Activated gamma-delta T cell treated with anti-CD3 and anti-CD28 coated beads, Interleukin-2, amount 50 U/mL, for 16 hours (primary cell): ENCODE data around the gene PRSS1.
"Not testable (repeated sequence)": the region's sequence is repeated elsewhere in the genome, so short reads cannot be mapped to it uniquely, and the experiment has no call there.

Source experiments
- DNase-seq: peaks from one replicate; pipeline ENCODE4 v3.0.0-alpha.2; 2020; ENCODE audit warnings: low read depth

The PRSS1 gene

GRCh38 chr7:142749218-142749993 is at the start of gene PRSS1:
Gene PRSS1 (plus strand): TSS chr7:142749472. CDS start chr7:142749485, 13 bp downstream.
- no peak for DNase-seq

- not testable (repeated sequence) for DNase-seq
Observed at GRCh38 chr7:142700935-142701334, 48.3 kb upstream of the PRSS1 start.

- DNase-seq = no peak
Observed at GRCh38 chr7:142703655-142704305, 45.5 kb upstream of the PRSS1 start.

DNA sequence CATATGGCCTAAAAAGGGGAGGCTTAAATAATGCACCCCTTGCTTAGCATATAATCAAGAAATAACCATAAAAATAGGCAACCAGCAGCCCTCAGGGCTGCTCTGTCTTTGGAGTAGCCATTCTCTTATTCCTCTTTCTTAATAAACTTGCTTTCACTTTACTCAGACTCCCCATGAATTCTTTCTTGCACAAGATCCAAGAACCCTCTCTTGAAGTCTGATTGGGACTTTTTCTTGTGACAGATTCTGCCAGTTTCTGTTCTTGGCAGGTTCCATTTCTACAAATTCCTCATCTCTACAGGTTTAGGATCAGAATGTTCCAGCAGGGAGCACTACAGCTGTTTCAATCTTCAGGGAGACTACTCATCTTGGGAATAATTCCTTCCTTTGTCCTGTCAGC is 40.5 kb upstream of the PRSS1 start:
- DNase-seq = not testable (repeated sequence)

- no peak for DNase-seq
Observed at GRCh38 chr7:142709921-142710320, 39.4 kb upstream of the PRSS1 start.

DNA sequence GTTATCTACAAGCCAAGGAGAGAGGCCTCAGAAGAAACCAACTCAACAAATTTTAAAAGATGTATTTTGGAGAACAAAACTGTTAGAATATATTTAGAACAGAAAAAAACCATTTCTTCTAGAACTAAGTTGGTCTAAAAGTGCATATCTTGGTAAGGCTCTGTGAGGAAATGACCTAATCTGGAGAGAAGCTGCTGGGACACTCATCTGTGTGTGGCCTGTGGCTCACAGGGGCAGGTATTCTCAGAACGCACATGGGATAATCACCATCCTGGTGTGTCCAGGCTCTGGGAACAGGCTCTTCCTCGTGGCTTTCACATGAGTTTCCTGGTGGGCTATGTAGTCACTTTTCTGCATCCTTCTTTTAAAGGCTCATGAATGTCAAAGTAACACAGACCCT is 38.1 kb upstream of the PRSS1 start:
- DNase-seq = no peak

DNA sequence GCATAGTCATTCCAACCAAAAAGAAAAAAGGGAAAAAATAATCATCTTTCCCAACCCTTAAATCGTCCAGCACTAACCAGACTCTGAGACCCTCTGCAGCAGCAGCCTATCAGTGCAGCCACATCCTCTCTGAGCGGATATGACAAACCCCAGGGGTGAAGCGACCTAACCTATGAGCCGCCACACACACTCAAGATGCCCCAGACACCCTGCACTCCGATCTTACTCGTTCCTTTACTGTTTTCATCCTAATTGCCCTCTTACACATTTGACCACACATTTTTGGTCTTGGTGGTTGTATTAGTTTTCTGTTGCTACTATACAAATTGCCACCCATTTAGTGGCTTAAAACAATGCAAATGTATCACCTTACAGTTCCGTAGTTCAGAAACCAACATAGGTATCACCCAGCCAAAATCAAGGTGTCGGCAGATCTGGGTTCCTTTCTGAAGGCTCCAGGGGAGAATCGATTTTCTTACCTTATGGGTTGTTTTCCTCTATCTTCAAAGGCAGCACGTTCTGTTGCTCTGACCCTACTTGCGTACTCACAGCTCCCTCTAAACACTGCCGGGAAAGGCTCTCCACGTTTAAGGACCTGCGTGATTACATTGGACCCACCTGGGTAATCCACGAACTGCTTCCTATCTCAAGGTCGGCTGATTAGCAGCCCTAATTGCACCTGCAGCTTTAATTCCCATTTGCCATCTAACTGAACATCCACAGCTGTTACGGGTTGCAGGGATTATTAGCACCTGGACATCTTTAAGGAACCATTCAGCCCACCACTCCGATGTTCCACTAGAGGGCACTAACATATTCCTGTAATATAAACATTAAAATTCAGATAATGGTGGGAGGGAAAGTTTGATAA is 37.3 kb upstream of the PRSS1 start:
- peak; percentile 29 for DNase-seq

GRCh38 chr7:142712617-142712957 is 36.7 kb upstream of the PRSS1 start:
- DNase-seq = no peak

DNA sequence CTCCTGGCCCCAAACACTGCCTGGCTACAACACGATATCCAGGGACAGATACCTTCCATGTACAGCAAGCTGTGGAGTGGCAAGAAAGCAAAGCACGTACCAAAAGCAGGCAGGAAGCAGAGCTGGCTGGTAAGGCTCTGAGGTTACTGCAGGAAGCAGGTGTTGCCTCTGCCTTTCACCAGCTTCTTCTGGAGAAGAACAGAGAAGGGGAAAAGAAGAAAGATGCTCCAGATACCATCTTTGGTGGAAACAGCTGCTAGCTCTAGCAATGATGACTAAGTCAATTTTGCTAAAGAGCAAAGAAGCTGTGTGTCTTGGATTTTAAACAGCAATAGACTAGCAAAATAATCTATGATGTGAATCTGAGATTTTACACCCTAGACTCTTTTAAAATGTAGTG is 34.9 kb upstream of the PRSS1 start:
- DNase-seq = peak; percentile 15

GRCh38 chr7:142716596-142716995 is 32.7 kb upstream of the PRSS1 start:
- DNase-seq = no peak

GRCh38 chr7:142717453-142717852 is 31.8 kb upstream of the PRSS1 start:
- DNase-seq = peak; percentile 14

GRCh38 chr7:142718313-142718712 is 31.0 kb upstream of the PRSS1 start:
- DNase-seq = no peak

GRCh38 chr7:142720172-142720773 is 29.0 kb upstream of the PRSS1 start:
- DNase-seq = no peak

- DNase-seq = no peak
Observed at GRCh38 chr7:142720986-142721385, 28.3 kb upstream of the PRSS1 start.

- no peak for DNase-seq
Observed at GRCh38 chr7:142722248-142722794, 27.0 kb upstream of the PRSS1 start.

DNA sequence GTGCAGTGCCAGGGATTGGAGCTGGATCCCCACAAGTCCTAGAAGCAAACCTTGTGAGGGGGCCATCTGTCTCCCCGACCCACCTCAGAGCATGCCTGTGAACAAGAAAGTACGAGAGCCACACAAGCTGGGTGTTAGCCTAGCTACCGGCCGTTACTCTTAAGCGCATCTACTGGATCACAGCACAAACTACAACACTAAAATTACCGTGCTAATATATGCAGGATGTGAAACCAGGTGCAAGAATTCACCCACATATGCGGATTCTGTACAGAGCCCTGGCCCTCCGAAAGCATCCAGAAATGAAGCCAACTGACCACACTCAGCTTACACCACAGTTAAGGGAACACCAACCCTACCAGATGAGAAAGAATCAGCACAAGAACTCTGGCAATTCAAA is 16.0 kb upstream of the PRSS1 start:
- no peak for DNase-seq

DNA sequence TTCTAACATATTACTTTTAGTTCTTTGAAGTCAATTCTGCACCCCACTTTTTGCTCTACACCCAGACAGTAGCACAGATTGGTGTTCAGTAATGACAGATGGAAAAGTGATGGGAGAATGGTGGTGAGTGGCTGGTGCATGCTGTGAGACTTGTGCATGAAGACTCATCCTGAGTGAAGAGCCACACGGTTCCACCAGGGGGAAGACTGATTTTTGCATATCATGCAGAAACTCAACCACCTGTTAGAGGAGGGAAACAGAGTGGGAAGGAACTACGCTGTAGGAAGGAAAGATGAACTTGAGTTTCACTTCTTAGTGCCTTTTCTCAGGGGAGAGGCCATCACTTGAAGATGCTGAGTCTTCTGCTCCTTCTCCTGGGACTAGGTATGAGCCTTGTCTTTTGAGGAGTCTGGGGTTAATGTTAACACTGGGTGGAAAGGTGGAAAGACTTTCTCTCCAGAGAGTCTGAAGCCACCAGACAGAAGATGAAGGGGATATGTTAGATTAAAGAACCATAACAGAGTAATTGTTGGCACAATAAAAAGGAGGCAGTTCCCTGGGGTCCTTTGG is 9.3 kb upstream of the PRSS1 start:
- DNase-seq = no peak

DNA sequence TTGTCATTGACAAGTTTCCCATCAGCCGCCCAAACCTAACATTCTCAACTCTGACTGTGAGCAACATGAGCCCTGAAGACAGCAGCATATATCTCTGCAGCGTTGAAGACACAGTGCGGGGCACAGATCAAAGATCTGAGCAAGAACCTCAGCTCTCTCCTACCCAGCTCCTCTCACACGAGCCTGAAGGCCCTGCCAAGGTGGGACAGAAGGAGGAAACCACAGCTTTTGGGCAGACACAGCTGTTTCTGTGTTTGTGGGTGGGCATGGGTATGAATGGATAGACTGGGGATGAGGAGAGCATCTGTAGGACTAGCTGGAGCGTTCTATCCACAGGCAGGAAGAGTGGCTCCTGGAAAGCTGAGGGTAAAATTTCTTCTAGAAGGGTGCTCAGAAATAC is 8.5 kb upstream of the PRSS1 start:
- no peak for DNase-seq

- DNase-seq = not testable (repeated sequence)
Observed at GRCh38 chr7:142741932-142742331, 7.3 kb upstream of the PRSS1 start.

DNA sequence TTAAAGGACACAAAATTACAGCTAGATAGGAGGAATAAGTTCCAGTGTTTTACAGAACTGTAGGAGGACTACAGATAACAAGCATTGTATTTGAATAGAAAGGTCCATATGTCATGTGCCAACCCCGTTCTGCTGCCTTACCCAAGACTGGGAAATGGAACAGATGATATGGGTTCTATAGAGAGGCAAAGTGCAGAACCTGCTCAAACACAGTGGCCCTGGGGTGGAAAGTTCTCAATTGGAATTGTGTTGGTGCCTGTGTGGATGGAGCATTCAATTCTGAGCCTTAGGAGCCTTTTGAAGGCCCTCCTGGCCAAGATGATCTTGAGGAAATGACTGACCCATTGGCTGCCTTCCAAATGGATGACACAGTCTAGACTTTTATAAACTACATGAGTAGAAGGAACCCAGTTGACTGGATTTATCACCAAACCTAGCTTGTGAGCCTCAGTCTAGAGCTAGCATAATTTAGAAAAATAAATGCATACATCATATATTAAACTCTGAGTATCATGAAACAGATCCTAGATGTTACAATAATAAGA is 4.1 kb upstream of the PRSS1 start:
- no peak for DNase-seq

- no peak for DNase-seq
Observed at GRCh38 chr7:142745745-142746144, 3.5 kb upstream of the PRSS1 start.
